ENCODE results near the gene STOML3.

STOML3 gene

GRCh38 chr13:38990693-38991092, at the start of gene STOML3:
STOML3 (minus strand) TSS chr13:38990831; CDS start chr13:38990721, 110 bp downstream.
- TF ChIP-seq, protein P1, sequence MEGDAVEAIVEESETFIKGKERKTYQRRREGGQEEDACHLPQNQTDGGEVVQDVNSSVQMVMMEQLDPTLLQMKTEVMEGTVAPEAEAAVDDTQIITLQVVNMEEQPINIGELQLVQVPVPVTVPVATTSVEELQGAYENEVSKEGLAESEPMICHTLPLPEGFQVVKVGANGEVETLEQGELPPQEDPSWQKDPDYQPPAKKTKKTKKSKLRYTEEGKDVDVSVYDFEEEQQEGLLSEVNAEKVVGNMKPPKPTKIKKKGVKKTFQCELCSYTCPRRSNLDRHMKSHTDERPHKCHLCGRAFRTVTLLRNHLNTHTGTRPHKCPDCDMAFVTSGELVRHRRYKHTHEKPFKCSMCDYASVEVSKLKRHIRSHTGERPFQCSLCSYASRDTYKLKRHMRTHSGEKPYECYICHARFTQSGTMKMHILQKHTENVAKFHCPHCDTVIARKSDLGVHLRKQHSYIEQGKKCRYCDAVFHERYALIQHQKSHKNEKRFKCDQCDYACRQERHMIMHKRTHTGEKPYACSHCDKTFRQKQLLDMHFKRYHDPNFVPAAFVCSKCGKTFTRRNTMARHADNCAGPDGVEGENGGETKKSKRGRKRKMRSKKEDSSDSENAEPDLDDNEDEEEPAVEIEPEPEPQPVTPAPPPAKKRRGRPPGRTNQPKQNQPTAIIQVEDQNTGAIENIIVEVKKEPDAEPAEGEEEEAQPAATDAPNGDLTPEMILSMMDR (IDR thresholded peaks at IDR 0.05) = no peak
- Mint-ChIP-seq H3K4me1 (peaks cover 33% of the 10 kb centered on the region), H3K4me3 (no peak within 1 kb of the TSS), H3K27ac (peak within 1 kb of the TSS; percentile 18), H3K36me3 (ENCODE audit: low read depth) (no peaks in the 10 kb centered on the region), H3K9me3 (no peaks in the 10 kb centered on the region), H3K27me3 (ENCODE audit: low read depth, poor library complexity) (no peaks in the 10 kb centered on the region)
- DNase-seq = no peak

DNA sequence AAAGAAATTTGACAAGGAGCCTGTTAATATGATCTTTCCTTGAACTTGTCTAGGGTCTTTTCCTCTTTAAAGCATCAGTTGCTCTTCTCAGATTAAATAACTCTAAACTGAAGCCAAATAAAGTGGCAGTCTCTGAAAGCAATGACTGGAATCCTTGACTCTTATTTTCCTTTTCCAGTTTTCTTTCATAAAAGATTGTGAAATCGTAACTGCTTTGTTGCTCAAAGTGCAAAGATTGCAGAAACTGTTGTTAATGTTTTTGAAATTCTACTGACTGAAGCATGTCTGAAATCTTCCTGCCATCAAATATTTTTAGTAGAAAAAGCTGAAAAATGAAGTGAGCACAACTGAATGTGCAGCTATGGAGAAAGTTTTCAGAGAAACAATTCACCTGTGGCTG, 49.6 kb upstream of the STOML3 start:
- Mint-ChIP-seq H3K4me3 (peak overlapping the region; percentile 26), H3K27me3 (ENCODE audit: low read depth, poor library complexity) (no peaks in the 10 kb centered on the region), H3K4me1 (peaks cover 42% of the 10 kb centered on the region), H3K36me3 (ENCODE audit: low read depth) (peaks cover 41% of the 10 kb centered on the region), H3K9me3 (no peaks in the 10 kb centered on the region), H3K27ac (no peak overlapping the region)
- TF ChIP-seq, protein P1 (IDR thresholded peaks at IDR 0.05) = no peak
- no peak for DNase-seq

- no peaks in the 10 kb centered on the region for H3K27me3 Mint-ChIP-seq (ENCODE audit: low read depth, poor library complexity)
- H3K36me3 Mint-ChIP-seq (ENCODE audit: low read depth) = peaks cover 32% of the 10 kb centered on the region
- peaks cover 54% of the 10 kb centered on the region for H3K4me1 Mint-ChIP-seq
- no peak for DNase-seq
- TF ChIP-seq, protein P1 (IDR thresholded peaks at IDR 0.05) = no peak
- H3K27ac Mint-ChIP-seq = no peak overlapping the region
- H3K9me3 Mint-ChIP-seq = no peaks in the 10 kb centered on the region
- peak overlapping the region; percentile 99 for H3K4me3 Mint-ChIP-seq
Measured at GRCh38 chr13:39039041-39039440, 48.4 kb upstream of the STOML3 start.

- Mint-ChIP-seq H3K4me1 (peaks cover 58% of the 10 kb centered on the region), H3K36me3 (ENCODE audit: low read depth) (peaks cover 28% of the 10 kb centered on the region), H3K4me3 (peak overlapping the region; percentile 99), H3K27ac (peak overlapping the region; percentile 89), H3K27me3 (ENCODE audit: low read depth, poor library complexity) (no peaks in the 10 kb centered on the region), H3K9me3 (no peaks in the 10 kb centered on the region)
- DNase-seq = no peak
- TF ChIP-seq, protein P1 (IDR thresholded peaks at IDR 0.05) = no peak
Measured at GRCh38 chr13:39038569-39039030, 48.0 kb upstream of the STOML3 start.

- peak within 1 kb of the TSS; percentile 99 for H3K4me3 Mint-ChIP-seq
- H3K4me1 Mint-ChIP-seq = peaks cover 58% of the 10 kb centered on the region
- DNase-seq = peak; percentile 82
- peaks cover 22% of the 10 kb centered on the region for H3K36me3 Mint-ChIP-seq (ENCODE audit: low read depth)
- H3K27ac Mint-ChIP-seq = peak within 1 kb of the TSS; percentile 100
- TF ChIP-seq, protein P1 (IDR thresholded peaks at IDR 0.05) = no peak
- no peaks in the 10 kb centered on the region for H3K27me3 Mint-ChIP-seq (ENCODE audit: low read depth, poor library complexity)
- H3K9me3 Mint-ChIP-seq = no peaks in the 10 kb centered on the region
Measured at GRCh38 chr13:39037880-39038568, 47.4 kb upstream of the STOML3 start, which contains the start of the genes NHLRC3 and PROSER1. NHLRC3 (plus strand) TSS chr13:39038456; CDS start chr13:39038640, 184 bp downstream. PROSER1 (minus strand) TSS chr13:39038089; CDS start chr13:39037242, 847 bp downstream.
